ENCODE measurements around the gene TCFL5. TPM values are rescaled to one million over a fixed set of nuclear protein-coding genes. Genes with fewer than 3 reads are reported as not detected.

Gene TCFL5
- total and polyA plus RNA-seq, 7 experiments from 2014 or later = 0.91 to 10.8 (median 7.0) TPM

GRCh38 chr20:62793757-62794006, 67.9 kb downstream of the TCFL5 start:
- no peaks in the 10 kb centered on the region for H3K27me3 ChIP-seq (ENCODE audit: control insufficient read depth in 2 of 2, insufficient read depth in 2 of 2, low read length in 2 of 2)
- peak overlapping the region; percentile 71 to 88 (median 81) for H3K4me3 Mint-ChIP-seq
- peak overlapping the region; percentile 76 for H3K4me3 ChIP-seq (ENCODE audit: low read length)
- H3K9me3 Mint-ChIP-seq = peaks cover 0 to 5% (median 0%) of the 10 kb centered on the region in 11 donors
- intact Hi-C loops (cut with micrococcal nuclease) = loop anchor here (1.0 to 10.0 kb wide), 18 partner anchors 11 to 941 kb away; partner anchors contain the start of genes CABLES2 (in 2 of the 2), OGFR (in 2 of the 2), RPS21 (in 2 of the 2) and SLCO4A1 (in 2 of the 2)
- H3K4me1 ChIP-seq (ENCODE audit: control insufficient read depth in 2 of 2, insufficient read depth in 2 of 2, low read length in 2 of 2) = peaks cover 15 to 24% of the 10 kb centered on the region in 2 donors
- H3K27ac ChIP-seq (ENCODE audit: low read depth, low read length) = peak overlapping the region; percentile 83
- H3K36me3 Mint-ChIP-seq = peaks cover 0 to 7% (median 4%) of the 10 kb centered on the region in 5 donors
- H3K36me3 ChIP-seq (ENCODE audit: control insufficient read depth in 2 of 3, insufficient read depth in 3 of 3, low read length in 3 of 3) = peaks cover 0 to 11% (median 0%) of the 10 kb centered on the region in 3 experiments
- peak overlapping the region; percentile 86 to 97 (median 92) for H3K27ac Mint-ChIP-seq
- peaks cover 24 to 44% (median 40%) of the 10 kb centered on the region in 7 donors for H3K4me1 Mint-ChIP-seq
- ChIA-PET POLR2A (interaction anchor here (0.5 to 4.6 kb wide), 19 partner anchors 11 to 407 kb away, joined by 3 to 65 read pairs (median 8); partner anchors contain the start of genes OGFR, RPS21, SLCO4A1 and TCFL5), CTCF (interaction anchor here (0.5 to 1.8 kb wide), 9 partner anchors 10 to 294 kb away, joined by 3 to 4 read pairs (median 3); no protein-coding TSS in a partner anchor)
- no peaks in the 10 kb centered on the region for H3K9me3 ChIP-seq (ENCODE audit: control insufficient read depth in 2 of 3, low read length in 3 of 3)
- peaks cover 0 to 3% (median 0%) of the 10 kb centered on the region in 5 donors for H3K27me3 Mint-ChIP-seq
- DNase-seq = no peak
- ATAC-seq = no peak

- CTCF ChIA-PET = interaction anchor here (0.5 to 1.8 kb wide), 9 partner anchors 9 to 215 kb away, joined by 3 to 4 read pairs (median 3); no protein-coding TSS in a partner anchor
- Histone ChIP-seq H3K4me1 (ENCODE audit: control insufficient read depth in 2 of 2, insufficient read depth in 2 of 2, low read length in 2 of 2) (peaks cover 15 to 24% of the 10 kb centered on the region in 2 donors), H3K27me3 (ENCODE audit: control insufficient read depth in 2 of 2, insufficient read depth in 2 of 2, low read length in 2 of 2) (no peaks in the 10 kb centered on the region), H3K27ac (ENCODE audit: low read depth, low read length) (peak overlapping the region; percentile 83), H3K9me3 (ENCODE audit: control insufficient read depth in 2 of 3, low read length in 3 of 3) (no peaks in the 10 kb centered on the region), H3K36me3 (ENCODE audit: control insufficient read depth in 2 of 3, insufficient read depth in 3 of 3, low read length in 3 of 3) (peaks cover 0 to 6% (median 0%) of the 10 kb centered on the region in 3 experiments), H3K4me3 (ENCODE audit: low read length) (peak overlapping the region; percentile 76)
- peaks cover 0 to 3% (median 0%) of the 10 kb centered on the region in 5 donors for H3K36me3 Mint-ChIP-seq
- peaks cover 0 to 3% (median 0%) of the 10 kb centered on the region in 5 donors for H3K27me3 Mint-ChIP-seq
- H3K9me3 Mint-ChIP-seq = peaks cover 0 to 5% (median 0%) of the 10 kb centered on the region in 11 donors
- intact Hi-C loops (cut with micrococcal nuclease) = loop anchor here (5.0 to 10.0 kb wide), 7 partner anchors 144 to 942 kb away; partner anchors contain the start of genes CABLES2 (in 2 of the 2), RPS21 (in 2 of the 2), ADRM1 (in 1 of the 2) and GID8 (in 1 of the 2)
- ATAC-seq (no peak), DNase-seq (peak in 1 of 9 donors; percentile 41)
- peak overlapping the region; percentile 86 to 97 (median 92) for H3K27ac Mint-ChIP-seq
- POLR2A ChIA-PET = interaction anchor here (0.6 to 4.6 kb wide), 19 partner anchors 10 to 293 kb away, joined by 3 to 65 read pairs (median 10); partner anchors contain the start of genes OGFR, SLCO4A1 and TCFL5
- H3K4me1 Mint-ChIP-seq = peaks cover 20 to 41% (median 35%) of the 10 kb centered on the region in 7 donors
- H3K4me3 Mint-ChIP-seq = peak overlapping the region; percentile 71 to 88 (median 81)
Measured at GRCh38 chr20:62792940-62793756, 68.5 kb downstream of the TCFL5 start.

- POLR2A ChIA-PET = interaction anchor here (1.0 to 4.6 kb wide), 7 partner anchors 9 to 124 kb away, joined by 3 to 65 read pairs (median 4); partner anchors contain the start of gene OGFR
- Mint-ChIP-seq H3K27ac (peak overlapping the region in 7 of 9 donors; percentile 23 to 93 (median 85)), H3K27me3 (peaks cover 0 to 3% (median 0%) of the 10 kb centered on the region in 5 donors), H3K4me3 (peak overlapping the region in 8 of 10 donors; percentile 37 to 88 (median 80)), H3K4me1 (peaks cover 15 to 35% (median 32%) of the 10 kb centered on the region in 7 donors), H3K9me3 (peaks cover 0 to 5% (median 0%) of the 10 kb centered on the region in 11 donors), H3K36me3 (no peaks in the 10 kb centered on the region)
- no peaks in the 10 kb centered on the region for H3K36me3 ChIP-seq (ENCODE audit: control insufficient read depth in 2 of 3, insufficient read depth in 3 of 3, low read length in 3 of 3)
- intact Hi-C loops (cut with micrococcal nuclease) = loop anchor here (5.0 to 10.0 kb wide), 7 partner anchors 145 to 942 kb away; partner anchors contain the start of genes CABLES2 (in 2 of the 2), RPS21 (in 2 of the 2), ADRM1 (in 1 of the 2) and GID8 (in 1 of the 2)
- CTCF ChIA-PET = interaction anchor here (0.6 to 1.5 kb wide), 11 partner anchors 8 to 191 kb away, joined by 3 to 8 read pairs (median 3); no protein-coding TSS in a partner anchor
- DNase-seq (no peak), ATAC-seq (no peak)
- no peak overlapping the region for H3K4me3 ChIP-seq (ENCODE audit: low read length)
- H3K9me3 ChIP-seq (ENCODE audit: control insufficient read depth in 2 of 3, low read length in 3 of 3) = no peaks in the 10 kb centered on the region
- no peaks in the 10 kb centered on the region for H3K27me3 ChIP-seq (ENCODE audit: control insufficient read depth in 2 of 2, insufficient read depth in 2 of 2, low read length in 2 of 2)
- H3K27ac ChIP-seq (ENCODE audit: low read depth, low read length) = peak overlapping the region; percentile 22
- H3K4me1 ChIP-seq (ENCODE audit: control insufficient read depth in 2 of 2, insufficient read depth in 2 of 2, low read length in 2 of 2) = peaks cover 15 to 24% of the 10 kb centered on the region in 2 donors
Measured at GRCh38 chr20:62792182-62792939, 69.3 kb downstream of the TCFL5 start.

GRCh38 chr20:62791301-62792181, 70.1 kb downstream of the TCFL5 start:
- POLR2A ChIA-PET = interaction anchor here (0.8 to 2.3 kb wide), 7 partner anchors 8 to 124 kb away, joined by 3 to 11 read pairs (median 3); no protein-coding TSS in a partner anchor
- peak overlapping the region; percentile 9 to 93 (median 81) for H3K27ac Mint-ChIP-seq
- ATAC-seq (no peak), DNase-seq (peak in 8 of 9 donors; percentile 58 to 75 (median 66))
- no peaks in the 10 kb centered on the region for H3K9me3 ChIP-seq (ENCODE audit: control insufficient read depth in 2 of 3, low read length in 3 of 3)
- peaks cover 0 to 5% (median 0%) of the 10 kb centered on the region in 11 donors for H3K9me3 Mint-ChIP-seq
- no peak overlapping the region for H3K27ac ChIP-seq (ENCODE audit: low read depth, low read length)
- H3K27me3 ChIP-seq (ENCODE audit: control insufficient read depth in 2 of 2, insufficient read depth in 2 of 2, low read length in 2 of 2) = no peaks in the 10 kb centered on the region
- CTCF ChIA-PET = interaction anchor here (0.6 to 1.5 kb wide), 12 partner anchors 8 to 217 kb away, joined by 3 to 8 read pairs (median 3); no protein-coding TSS in a partner anchor
- no peaks in the 10 kb centered on the region for H3K36me3 Mint-ChIP-seq
- H3K27me3 Mint-ChIP-seq = peaks cover 0 to 3% (median 0%) of the 10 kb centered on the region in 5 donors
- intact Hi-C loops (cut with micrococcal nuclease) = loop anchor here (1.0 to 10.0 kb wide), 14 partner anchors 14 to 943 kb away; partner anchors contain the start of genes CABLES2 (in 2 of the 2), RPS21 (in 2 of the 2), ADRM1 (in 1 of the 2) and GID8 (in 1 of the 2)
- no peak overlapping the region for H3K4me3 ChIP-seq (ENCODE audit: low read length)
- peaks cover 12 to 20% of the 10 kb centered on the region in 2 donors for H3K4me1 ChIP-seq (ENCODE audit: control insufficient read depth in 2 of 2, insufficient read depth in 2 of 2, low read length in 2 of 2)
- H3K4me1 Mint-ChIP-seq = peaks cover 15 to 34% (median 28%) of the 10 kb centered on the region in 7 donors
- H3K36me3 ChIP-seq (ENCODE audit: control insufficient read depth in 2 of 3, insufficient read depth in 3 of 3, low read length in 3 of 3) = no peaks in the 10 kb centered on the region
- peak overlapping the region in 3 of 10 donors; percentile 43 to 82 (median 62) for H3K4me3 Mint-ChIP-seq
